Fibroblast of mammary gland (primary cell): ENCODE results near the gene B3GNT3.
A peak's percentile ranks its signal among the peaks of the same experiment; 100 is the strongest.

Source experiments
- DNase-seq: peaks from one replicate; pipeline ENCODE4 v3.0.0-alpha.2; 2010; ENCODE audit warnings: low read depth
- H3K4me3 ChIP-seq: 2 replicates; pipeline ENCODE4 v1.5.1; 2011; ENCODE audit warnings: low read depth, mild to moderate bottlenecking, low read length, moderate library complexity; ENCODE audit not compliant: control insufficient read depth
- TF ChIP-seq, protein P1 (sequence below): conservative IDR thresholded peaks from 2 replicates; pipeline ENCODE4 v1.5.1; 2011; ENCODE audit warnings: low read depth, low read length, inconsistent platforms; ENCODE audit not compliant: control insufficient read depth, insufficient read depth

B3GNT3 gene

DNA sequence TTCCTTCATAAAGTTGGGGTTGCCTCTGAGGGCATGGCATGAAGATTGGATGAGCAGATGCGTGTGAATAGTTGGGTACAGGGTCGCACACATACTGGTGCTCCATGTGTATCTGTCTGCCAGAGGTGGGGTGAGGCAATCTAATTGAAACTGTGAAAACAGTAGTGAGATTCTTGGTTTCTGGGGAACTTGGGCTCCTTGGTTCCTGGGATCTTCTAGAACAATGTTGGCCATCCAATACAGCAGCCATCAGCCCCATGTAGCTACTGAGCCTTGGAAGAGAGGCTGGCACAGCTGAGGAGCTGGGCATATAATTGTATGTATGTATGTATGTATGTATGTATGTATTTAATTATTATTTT is 43.0 kb upstream of the B3GNT3 start:
- TF ChIP-seq, protein P1, sequence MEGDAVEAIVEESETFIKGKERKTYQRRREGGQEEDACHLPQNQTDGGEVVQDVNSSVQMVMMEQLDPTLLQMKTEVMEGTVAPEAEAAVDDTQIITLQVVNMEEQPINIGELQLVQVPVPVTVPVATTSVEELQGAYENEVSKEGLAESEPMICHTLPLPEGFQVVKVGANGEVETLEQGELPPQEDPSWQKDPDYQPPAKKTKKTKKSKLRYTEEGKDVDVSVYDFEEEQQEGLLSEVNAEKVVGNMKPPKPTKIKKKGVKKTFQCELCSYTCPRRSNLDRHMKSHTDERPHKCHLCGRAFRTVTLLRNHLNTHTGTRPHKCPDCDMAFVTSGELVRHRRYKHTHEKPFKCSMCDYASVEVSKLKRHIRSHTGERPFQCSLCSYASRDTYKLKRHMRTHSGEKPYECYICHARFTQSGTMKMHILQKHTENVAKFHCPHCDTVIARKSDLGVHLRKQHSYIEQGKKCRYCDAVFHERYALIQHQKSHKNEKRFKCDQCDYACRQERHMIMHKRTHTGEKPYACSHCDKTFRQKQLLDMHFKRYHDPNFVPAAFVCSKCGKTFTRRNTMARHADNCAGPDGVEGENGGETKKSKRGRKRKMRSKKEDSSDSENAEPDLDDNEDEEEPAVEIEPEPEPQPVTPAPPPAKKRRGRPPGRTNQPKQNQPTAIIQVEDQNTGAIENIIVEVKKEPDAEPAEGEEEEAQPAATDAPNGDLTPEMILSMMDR = no peak
- H3K4me3 ChIP-seq = no peak overlapping the region
- DNase-seq = no peak

GRCh38 chr19:17752865-17753639 is 41.9 kb upstream of the B3GNT3 start:
- DNase-seq = no peak
- H3K4me3 ChIP-seq = no peak overlapping the region
- TF ChIP-seq, protein P1 = no peak

- TF ChIP-seq, protein P1 = no peak
- no peak for DNase-seq
- no peak overlapping the region for H3K4me3 ChIP-seq
Measured at GRCh38 chr19:17753976-17754375, 41.0 kb upstream of the B3GNT3 start.

GRCh38 chr19:17754634-17755442 is 40.1 kb upstream of the B3GNT3 start:
- TF ChIP-seq, protein P1 = no peak
- H3K4me3 ChIP-seq = no peak overlapping the region
- no peak for DNase-seq

DNA sequence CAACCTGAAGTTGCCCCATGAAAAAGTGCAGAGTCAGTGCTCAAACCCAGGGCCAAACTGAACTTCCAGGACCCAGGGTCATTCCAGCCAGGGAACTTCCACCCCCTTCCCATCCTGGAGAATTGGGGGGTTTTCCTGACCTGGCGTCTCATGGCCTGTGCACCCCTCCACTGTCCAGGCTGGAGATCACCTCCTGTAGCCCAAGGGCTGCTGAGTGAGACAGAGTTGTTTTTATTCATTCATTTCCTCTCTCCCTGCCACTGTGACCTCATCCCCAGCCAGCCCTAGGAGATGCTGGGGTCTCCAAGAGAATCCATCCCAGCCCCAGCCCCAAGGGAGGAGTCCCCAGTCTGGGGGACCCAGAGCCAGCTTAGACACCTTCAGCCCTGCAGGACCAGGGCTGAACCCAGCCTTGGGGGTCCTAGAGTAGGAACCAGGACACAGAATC is 39.5 kb upstream of the B3GNT3 start:
- no peak overlapping the region for H3K4me3 ChIP-seq
- TF ChIP-seq, protein P1 = no peak
- DNase-seq = no peak

DNA sequence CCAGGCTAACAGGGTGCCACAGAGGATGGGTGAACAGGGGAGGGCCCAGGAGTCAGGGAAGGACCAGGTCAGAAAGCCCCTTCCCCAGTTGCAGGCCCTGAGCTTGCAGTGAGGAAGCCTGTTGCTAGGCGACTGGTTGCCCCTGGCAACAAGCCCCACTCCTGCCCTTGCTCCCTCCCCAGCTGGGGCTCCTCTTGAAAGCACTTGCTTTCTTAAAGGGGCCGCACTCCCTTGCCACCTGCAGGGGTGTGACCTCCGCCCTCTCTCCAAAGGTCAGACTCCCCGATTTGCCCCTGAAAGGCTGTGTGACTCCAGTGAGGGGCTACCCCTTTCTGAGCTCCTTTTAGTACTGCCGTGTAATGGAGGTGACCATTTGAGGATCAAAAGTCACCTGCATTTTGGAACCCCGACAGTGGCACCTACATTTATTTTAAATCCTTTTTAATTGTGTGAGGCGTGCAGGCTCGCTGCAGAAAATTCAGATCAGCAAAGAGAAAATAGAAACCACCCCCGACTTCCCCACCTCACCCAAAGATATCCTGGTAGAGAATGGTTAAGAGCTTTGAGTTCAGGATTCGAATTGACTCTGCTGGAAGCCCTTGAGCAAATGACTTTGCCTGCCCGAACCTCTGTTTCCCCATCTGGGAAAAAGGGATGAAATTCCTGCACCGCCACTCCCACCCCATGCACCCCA is 38.8 kb upstream of the B3GNT3 start:
- TF ChIP-seq, protein P1 = no peak
- no peak overlapping the region for H3K4me3 ChIP-seq
- peak; percentile 32 for DNase-seq
